ELR (cell line): ENCODE data around the gene SCLY.

Experiments used
- DNase-seq: peaks from one replicate; pipeline ENCODE4 v3.0.0-alpha.2; 2015; ENCODE audit warnings: low read depth

SCLY gene

DNA sequence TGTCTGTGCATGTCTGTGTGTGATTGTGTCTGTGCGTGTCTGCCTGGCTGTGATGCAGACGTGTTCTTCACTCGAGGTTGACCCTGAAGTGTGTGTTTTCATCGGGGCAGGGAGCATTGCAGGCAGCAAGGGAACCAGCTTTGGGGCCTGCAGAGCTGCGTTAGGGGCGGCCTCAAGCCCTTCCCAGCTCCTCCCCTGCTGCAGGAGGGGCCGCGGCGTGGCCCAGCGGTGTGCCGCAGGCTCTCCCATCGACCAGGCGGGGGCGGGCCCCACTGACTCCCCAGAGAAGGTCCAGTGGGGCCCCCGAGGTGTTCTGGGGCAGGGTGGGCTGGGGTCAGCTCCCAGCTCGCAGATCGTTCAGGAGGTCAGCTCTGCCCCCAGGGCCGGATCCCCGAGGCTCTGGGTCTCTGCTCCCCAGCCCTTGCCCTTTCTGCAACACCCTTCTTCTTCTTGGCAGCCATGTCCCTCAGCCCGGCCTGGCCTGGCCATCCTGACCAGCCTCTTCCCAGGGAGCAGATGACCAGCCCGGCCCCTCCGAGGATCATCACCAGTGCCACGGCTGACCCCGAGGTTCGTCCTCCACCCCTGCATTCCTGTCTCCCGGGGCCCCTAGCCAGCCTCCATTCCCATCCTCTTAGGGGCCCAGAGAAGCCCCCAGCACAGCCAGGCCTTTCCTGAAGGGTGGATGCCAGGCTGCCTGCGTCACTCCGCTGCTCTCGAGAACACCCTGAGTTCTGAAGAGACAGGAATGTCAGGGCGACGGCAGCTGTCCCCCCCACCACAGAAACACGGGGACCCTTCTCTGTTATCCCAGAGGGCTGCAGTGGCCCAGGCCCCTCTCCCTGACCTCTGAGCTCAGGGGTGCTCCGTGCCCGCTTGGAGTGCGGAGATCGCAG, 66.6 kb downstream of the SCLY start:
- DNase-seq: peak; percentile 82

GRCh38 chr2:238128061-238128440, 67.2 kb downstream of the SCLY start:
- DNase-seq: no peak

- no peak for DNase-seq
These were observed 67.8 kb downstream of the SCLY start for GRCh38 chr2:238128534-238129001.

GRCh38 chr2:238129166-238130010, 68.6 kb downstream of the SCLY start:
- DNase-seq: no peak

- no peak for DNase-seq
These were observed 69.4 kb downstream of the SCLY start for GRCh38 chr2:238130111-238130695.

GRCh38 chr2:238130696-238131628, 70.2 kb downstream of the SCLY start:
- no peak for DNase-seq

- DNase-seq: no peak
These were observed 71.1 kb downstream of the SCLY start for GRCh38 chr2:238131761-238132462.

DNA sequence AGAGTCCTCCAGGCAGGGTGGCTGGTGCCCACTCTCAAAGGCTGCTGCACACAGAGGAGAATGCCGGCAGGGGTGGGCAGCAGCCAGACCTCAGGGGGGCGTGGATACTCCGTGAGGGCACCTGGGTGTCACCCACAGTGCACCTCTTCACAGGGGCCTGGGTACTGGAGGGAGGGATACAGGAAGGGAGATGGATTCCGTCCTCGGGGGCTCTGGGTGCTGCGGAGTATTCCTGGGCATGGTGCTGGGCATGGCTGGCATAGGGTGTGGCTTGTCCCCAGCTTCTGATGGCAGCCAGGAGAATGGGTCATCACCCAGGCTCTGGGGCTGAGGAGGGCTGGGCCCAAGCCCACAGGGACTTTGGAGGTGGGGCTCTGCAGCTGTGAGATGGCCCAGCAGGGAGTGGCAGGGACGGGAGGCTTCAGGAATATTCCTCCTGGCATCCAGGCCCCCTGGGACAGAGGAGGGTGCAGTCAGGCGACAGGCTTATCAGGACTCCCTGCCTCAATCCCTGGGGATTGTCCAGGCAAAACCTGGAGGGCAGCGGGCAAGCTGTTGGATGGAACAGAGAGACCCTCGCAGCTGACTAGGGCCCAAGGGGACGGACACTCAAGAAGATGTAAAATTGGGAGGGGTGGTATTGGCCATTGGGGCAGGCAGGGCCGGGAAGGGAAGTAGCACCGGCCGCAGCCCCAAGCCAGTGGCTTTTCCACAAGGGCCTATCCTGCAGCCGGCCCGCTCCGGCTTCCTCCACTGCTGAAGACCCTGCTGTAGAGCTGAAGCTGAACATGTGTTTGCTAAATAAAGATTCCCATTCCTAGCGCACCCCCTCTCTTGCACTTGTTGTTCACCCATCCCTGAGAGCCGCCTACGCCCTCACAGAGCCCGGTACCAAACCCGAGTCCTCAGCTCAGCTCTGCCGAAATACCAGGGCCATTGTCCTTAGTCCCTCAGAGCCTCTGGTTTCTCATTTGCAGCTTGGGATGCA, 72.0 kb downstream of the SCLY start:
- no peak for DNase-seq

DNA sequence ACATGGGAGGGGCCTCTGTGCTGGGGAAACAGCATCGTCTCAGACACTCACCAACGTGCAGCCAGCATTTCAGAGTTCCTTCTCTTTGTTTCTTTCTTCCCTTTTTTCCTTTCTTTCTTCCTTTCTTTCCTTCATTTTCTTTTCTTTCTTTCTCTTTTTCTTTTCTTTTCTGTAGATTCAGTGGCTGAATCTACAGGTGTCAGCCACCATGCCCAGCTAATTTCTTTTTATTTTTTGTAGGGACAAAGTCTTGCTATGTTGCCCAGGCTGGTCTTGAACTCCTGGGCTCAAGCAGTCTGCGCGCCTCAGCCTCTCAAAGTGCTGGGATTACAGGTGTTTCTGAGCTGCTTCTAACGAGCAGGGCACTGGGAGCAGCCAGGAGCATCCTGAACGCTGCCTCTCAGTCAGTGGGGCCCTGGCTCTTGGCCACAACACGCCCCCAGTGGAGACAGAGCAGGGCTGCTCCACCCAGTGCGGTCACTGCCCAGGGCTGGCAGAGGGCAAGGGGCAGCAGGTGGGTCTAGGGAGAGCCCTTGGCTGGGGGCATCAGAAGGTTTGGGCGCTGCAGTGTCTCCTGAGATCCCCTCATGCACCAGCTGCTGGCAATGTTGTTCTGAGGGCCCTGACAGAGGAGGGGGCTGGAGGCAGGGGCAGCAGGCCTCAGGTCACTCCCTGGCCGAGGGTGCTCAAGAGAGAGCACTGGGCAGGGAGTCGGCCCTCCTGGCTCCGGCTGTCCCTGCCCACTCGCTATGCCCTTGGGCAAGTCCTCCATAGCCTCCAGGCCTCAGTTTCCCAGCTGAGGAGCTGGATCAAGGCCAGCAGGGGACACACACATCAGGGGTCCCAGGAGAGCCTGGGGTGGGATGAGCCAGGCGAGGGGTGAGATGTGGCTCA, 72.9 kb downstream of the SCLY start:
- no peak for DNase-seq

DNA sequence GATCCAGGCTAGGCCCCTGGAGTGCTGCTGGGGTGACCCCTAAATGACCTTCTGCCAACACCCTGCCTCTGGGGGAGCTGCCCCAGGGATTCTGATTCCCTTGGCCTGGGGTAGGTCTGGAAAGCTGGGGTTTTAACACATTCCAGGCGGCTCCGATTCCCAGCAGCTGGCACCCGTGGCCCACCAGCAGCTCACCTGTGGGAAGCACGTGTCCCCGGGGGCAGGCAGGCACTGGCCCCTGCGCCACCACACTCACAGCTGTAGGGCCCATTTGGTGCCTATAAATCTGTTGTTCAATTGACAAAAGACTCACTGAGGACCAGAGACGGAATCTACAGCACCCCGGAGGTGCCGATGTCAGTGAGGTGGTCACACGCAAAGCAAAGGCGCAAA, 73.6 kb downstream of the SCLY start:
- no peak for DNase-seq

GRCh38 chr2:238135601-238136150, 74.9 kb downstream of the SCLY start:
- no peak for DNase-seq

GRCh38 chr2:238136820-238137537, 76.2 kb downstream of the SCLY start:
- DNase-seq: peak; percentile 59

DNA sequence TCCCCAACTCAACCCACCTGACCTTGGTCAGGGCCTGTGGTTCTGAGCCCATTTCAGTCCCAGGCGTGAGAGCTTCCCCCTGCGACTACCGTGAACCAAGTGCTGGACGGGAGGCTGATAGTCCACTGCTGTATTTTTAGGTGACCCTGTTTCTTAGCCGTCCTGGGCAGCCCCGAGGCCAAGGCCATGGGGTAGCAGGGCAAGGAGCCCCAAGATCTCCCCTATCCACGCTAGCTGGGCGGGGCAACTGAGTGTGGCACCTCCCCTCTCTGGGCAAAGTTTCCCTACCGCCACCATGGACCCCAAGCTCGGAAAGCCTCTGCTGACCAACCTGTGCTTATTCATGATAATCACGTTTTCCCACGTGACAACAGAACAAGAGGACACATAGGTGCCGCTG, 77.1 kb downstream of the SCLY start:
- DNase-seq: no peak

GRCh38 chr2:238138331-238139195, 77.8 kb downstream of the SCLY start, which contains the start of gene KLHL30:
Gene KLHL30 (plus strand): TSS chr2:238138668. CDS start chr2:238140755, 2,087 bp downstream.
- no peak for DNase-seq

GRCh38 chr2:238139196-238140039, 78.6 kb downstream of the SCLY start:
- no peak for DNase-seq
